ENCODE results near the gene NKAIN1. TPM values are rescaled to one million over a fixed set of nuclear protein-coding genes. Genes with fewer than 3 reads are reported as not detected.
"Not testable (repeated sequence)": the region's sequence is repeated elsewhere in the genome, so short reads cannot be mapped to it uniquely, and the experiment has no call there.

Gene NKAIN1
- total and polyA plus RNA-seq, 2 of the 13 experiments (the other 11 are each of a cell fraction or from before 2014, with no cell fraction given): 0.29 to 0.40 TPM

- no peak for DNase-seq (ENCODE audit: low spot score)
- no TSS peak for BruUV-seq (replicated peaks)
- no peak overlapping the region for H2AFZ ChIP-seq (ENCODE audit: low read length)
- H3K9ac ChIP-seq (ENCODE audit: insufficient read depth, low read depth, low read length): no peak overlapping the region
- H3K79me2 ChIP-seq (ENCODE audit: insufficient read depth, low read length): no peaks in the 10 kb centered on the region
- H3K4me2 ChIP-seq (ENCODE audit: low read depth, low read length): no peak overlapping the region
- no peaks in the 10 kb centered on the region for H3K9me3 ChIP-seq (ENCODE audit: low read length)
- FAIRE-seq: no peak
- H4K20me1 ChIP-seq (ENCODE audit: insufficient read depth, low read length): no peaks in the 10 kb centered on the region
- 76% methylated on average over 7 of the region's 7 CpGs for WGBS (ENCODE audit: low lambda C conversion rate)
- no peak overlapping the region for H3K27ac ChIP-seq (ENCODE audit: extremely low read length, insufficient read depth, low read length)
- no peak for ATAC-seq
- H3K27me3 ChIP-seq (ENCODE audit: control insufficient read depth in 1 of 2, insufficient read depth in 2 of 2, low read length in 2 of 2): no peaks in the 10 kb centered on the region
- in situ Hi-C loops (cut with HindIII; ENCODE audit: extremely low pct_ligation_motif_present, low pct_unique_long_range_greater_than_20kb): no loop called here
- POLR2A ChIA-PET: no interaction called here
- TF ChIP-seq MTF2 (CRISPR knock-in tag; IDR thresholded peaks at IDR 0.05; ENCODE audit: borderline replicate concordance) (no peak), E2F2 (CRISPR knock-in tag; IDR thresholded peaks at IDR 0.05; ENCODE audit: borderline replicate concordance) (no peak), ZNF543 (CRISPR knock-in tag; IDR thresholded peaks at IDR 0.05) (no peak), POGZ (CRISPR knock-in tag; IDR thresholded peaks at IDR 0.05) (no peak), ZGPAT (CRISPR knock-in tag; IDR thresholded peaks at IDR 0.05) (no peak), TRAFD1 (CRISPR knock-in tag; IDR thresholded peaks at IDR 0.05; ENCODE audit: borderline replicate concordance) (no peak), GTF2F1 (IDR thresholded peaks at IDR 0.05; ENCODE audit: low read length) (no peak), ZNF800 (CRISPR knock-in tag; IDR thresholded peaks at IDR 0.05) (no peak)
- no peak overlapping the region for H3K4me3 ChIP-seq (replicated peaks in 1 of 3; ENCODE audit: insufficient read depth in 1 of 3, low read depth in 2 of 3, low read length in 3 of 3)
- H3K4me1 ChIP-seq (ENCODE audit: insufficient read depth, low read length): no peaks in the 10 kb centered on the region
- CTCF ChIA-PET (ENCODE audit: low intra/inter-chr PET ratio, low total read pairs): no interaction called here
- intact Hi-C loops (cut with micrococcal nuclease; ENCODE audit: unreplicated experiment): no loop called here
- H3K36me3 ChIP-seq (replicated peaks in 1 of 2; ENCODE audit: control insufficient read depth in 1 of 2, insufficient read depth in 2 of 2, low read length in 2 of 2): no peaks in the 10 kb centered on the region
Observed at GRCh38 chr1:31140299-31140698, 99.4 kb downstream of the NKAIN1 start.

- ATAC-seq; H3K4me2 ChIP-seq (ENCODE audit: low read depth, low read length); H3K4me3 ChIP-seq (replicated peaks in 1 of 3; ENCODE audit: insufficient read depth in 1 of 3, low read depth in 2 of 3, low read length in 3 of 3); intact Hi-C loops (cut with micrococcal nuclease; ENCODE audit: unreplicated experiment); H3K27me3 ChIP-seq (ENCODE audit: control insufficient read depth in 1 of 2, insufficient read depth in 2 of 2, low read length in 2 of 2); H3K27ac ChIP-seq (ENCODE audit: extremely low read length, insufficient read depth, low read length); H2AFZ ChIP-seq (ENCODE audit: low read length); POLR2A ChIA-PET; BruUV-seq (replicated peaks); H3K9ac ChIP-seq (ENCODE audit: insufficient read depth, low read depth, low read length); DNase-seq (ENCODE audit: low spot score); H3K4me1 ChIP-seq (ENCODE audit: insufficient read depth, low read length); FAIRE-seq; H4K20me1 ChIP-seq (ENCODE audit: insufficient read depth, low read length); CTCF ChIA-PET (ENCODE audit: low intra/inter-chr PET ratio, low total read pairs); H3K9me3 ChIP-seq (ENCODE audit: low read length); in situ Hi-C loops (cut with HindIII; ENCODE audit: extremely low pct_ligation_motif_present, low pct_unique_long_range_greater_than_20kb); H3K79me2 ChIP-seq (ENCODE audit: insufficient read depth, low read length); H3K36me3 ChIP-seq (replicated peaks in 1 of 2; ENCODE audit: control insufficient read depth in 1 of 2, insufficient read depth in 2 of 2, low read length in 2 of 2): not testable (repeated sequence)
- WGBS (ENCODE audit: low lambda C conversion rate): 66% methylated on average over 12 of the region's 12 CpGs
Observed at GRCh38 chr1:31138797-31139521, 100.7 kb downstream of the NKAIN1 start.

Measured in HepG2 (cell line).